Measurements from ENCODE around the gene DBH.

The DBH gene

GRCh38 chr9:133703591-133704399 is 67.6 kb downstream of the DBH start:
- FAIRE-seq: no peak

GRCh38 chr9:133704711-133705181 is 68.6 kb downstream of the DBH start:
- FAIRE-seq: no peak

- no peak for FAIRE-seq
These were observed 69.4 kb downstream of the DBH start for GRCh38 chr9:133705576-133705975.

- no peak for FAIRE-seq
These were observed 70.3 kb downstream of the DBH start for GRCh38 chr9:133706307-133707050.

- no peak for FAIRE-seq
These were observed 71.1 kb downstream of the DBH start for GRCh38 chr9:133707065-133707762.

GRCh38 chr9:133707763-133708245 is 71.6 kb downstream of the DBH start:
- FAIRE-seq: no peak

- no peak for FAIRE-seq
These were observed 72.3 kb downstream of the DBH start for GRCh38 chr9:133708246-133709014.
